AML-193 (cell line): ENCODE measurements around the gene GAGE1.
"Not testable (repeated sequence)": the region's sequence is repeated elsewhere in the genome, so short reads cannot be mapped to it uniquely, and the experiment has no call there.

Experiments used
- DNase-seq, 2 experiments: peaks; one replicate each; lab custom pipeline; 2025; lab: John Stamatoyannopoulos, UW

Gene GAGE1

DNA sequence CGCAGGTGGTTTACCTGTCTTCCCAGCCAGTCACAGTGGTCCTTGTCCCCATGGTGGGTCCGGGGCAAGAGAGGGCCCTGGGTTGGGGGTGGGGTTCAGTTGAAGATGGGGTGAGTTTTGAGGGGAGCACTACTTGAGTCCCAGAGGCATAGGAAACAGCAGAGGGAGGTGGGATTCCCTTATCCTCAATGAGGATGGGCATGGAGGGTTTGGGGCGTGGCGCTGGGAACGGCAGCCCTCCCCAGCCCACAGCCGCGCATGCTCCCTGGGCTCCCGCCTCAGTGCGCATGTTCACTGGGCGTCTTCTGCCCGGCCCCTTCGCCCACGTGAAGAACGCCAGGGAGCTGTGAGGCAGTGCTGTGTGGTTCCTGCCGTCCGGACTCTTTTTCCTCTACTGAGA is at the start of gene GAGE1:
Gene GAGE1, plus strand, starts transcription at position 301 of the 400 bp plus-strand sequence. CDS start 1,155 bp downstream, outside the sequence.
- DNase-seq: not testable (repeated sequence)

DNA sequence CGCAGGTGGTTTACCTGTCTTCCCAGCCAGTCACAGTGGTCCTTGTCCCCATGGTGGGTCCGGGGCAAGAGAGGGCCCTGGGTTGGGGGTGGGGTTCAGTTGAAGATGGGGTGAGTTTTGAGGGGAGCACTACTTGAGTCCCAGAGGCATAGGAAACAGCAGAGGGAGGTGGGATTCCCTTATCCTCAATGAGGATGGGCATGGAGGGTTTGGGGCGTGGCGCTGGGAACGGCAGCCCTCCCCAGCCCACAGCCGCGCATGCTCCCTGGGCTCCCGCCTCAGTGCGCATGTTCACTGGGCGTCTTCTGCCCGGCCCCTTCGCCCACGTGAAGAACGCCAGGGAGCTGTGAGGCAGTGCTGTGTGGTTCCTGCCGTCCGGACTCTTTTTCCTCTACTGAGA is 47.8 kb upstream of the GAGE1 start, which contains the start of gene GAGE12E:
Gene GAGE12E, plus strand, starts transcription at position 301 of the 400 bp plus-strand sequence. CDS start 1,155 bp downstream, outside the sequence.
- not testable (repeated sequence) for DNase-seq

DNA sequence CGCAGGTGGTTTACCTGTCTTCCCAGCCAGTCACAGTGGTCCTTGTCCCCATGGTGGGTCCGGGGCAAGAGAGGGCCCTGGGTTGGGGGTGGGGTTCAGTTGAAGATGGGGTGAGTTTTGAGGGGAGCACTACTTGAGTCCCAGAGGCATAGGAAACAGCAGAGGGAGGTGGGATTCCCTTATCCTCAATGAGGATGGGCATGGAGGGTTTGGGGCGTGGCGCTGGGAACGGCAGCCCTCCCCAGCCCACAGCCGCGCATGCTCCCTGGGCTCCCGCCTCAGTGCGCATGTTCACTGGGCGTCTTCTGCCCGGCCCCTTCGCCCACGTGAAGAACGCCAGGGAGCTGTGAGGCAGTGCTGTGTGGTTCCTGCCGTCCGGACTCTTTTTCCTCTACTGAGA is 38.3 kb upstream of the GAGE1 start, which contains the start of gene GAGE12F:
Gene GAGE12F, plus strand, starts transcription at position 301 of the 400 bp plus-strand sequence. CDS start 1,155 bp downstream, outside the sequence.
- not testable (repeated sequence) for DNase-seq

- DNase-seq: not testable (repeated sequence)
Measured at GRCh38 chrX:49568728-49569127, 30.1 kb upstream of the GAGE1 start.

GRCh38 chrX:49569152-49569551 is 29.7 kb upstream of the GAGE1 start:
- DNase-seq: not testable (repeated sequence)

GRCh38 chrX:49570100-49570499 is 28.7 kb upstream of the GAGE1 start, which contains the start of gene GAGE12G:
GAGE12G (plus strand) TSS chrX:49570400; CDS start chrX:49571555, 1,155 bp downstream.
- DNase-seq: not testable (repeated sequence)

DNA sequence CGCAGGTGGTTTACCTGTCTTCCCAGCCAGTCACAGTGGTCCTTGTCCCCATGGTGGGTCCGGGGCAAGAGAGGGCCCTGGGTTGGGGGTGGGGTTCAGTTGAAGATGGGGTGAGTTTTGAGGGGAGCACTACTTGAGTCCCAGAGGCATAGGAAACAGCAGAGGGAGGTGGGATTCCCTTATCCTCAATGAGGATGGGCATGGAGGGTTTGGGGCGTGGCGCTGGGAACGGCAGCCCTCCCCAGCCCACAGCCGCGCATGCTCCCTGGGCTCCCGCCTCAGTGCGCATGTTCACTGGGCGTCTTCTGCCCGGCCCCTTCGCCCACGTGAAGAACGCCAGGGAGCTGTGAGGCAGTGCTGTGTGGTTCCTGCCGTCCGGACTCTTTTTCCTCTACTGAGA is 19.2 kb upstream of the GAGE1 start, which contains the start of gene GAGE12H:
Gene GAGE12H, plus strand, starts transcription at position 301 of the 400 bp plus-strand sequence. CDS start 1,155 bp downstream, outside the sequence.
- not testable (repeated sequence) for DNase-seq

- DNase-seq: not testable (repeated sequence)
Measured at GRCh38 chrX:49589196-49589595, 9.6 kb upstream of the GAGE1 start, which contains the start of gene GAGE2A. GAGE2A (plus strand) TSS chrX:49589496; CDS start chrX:49590651, 1,155 bp downstream.

DNA sequence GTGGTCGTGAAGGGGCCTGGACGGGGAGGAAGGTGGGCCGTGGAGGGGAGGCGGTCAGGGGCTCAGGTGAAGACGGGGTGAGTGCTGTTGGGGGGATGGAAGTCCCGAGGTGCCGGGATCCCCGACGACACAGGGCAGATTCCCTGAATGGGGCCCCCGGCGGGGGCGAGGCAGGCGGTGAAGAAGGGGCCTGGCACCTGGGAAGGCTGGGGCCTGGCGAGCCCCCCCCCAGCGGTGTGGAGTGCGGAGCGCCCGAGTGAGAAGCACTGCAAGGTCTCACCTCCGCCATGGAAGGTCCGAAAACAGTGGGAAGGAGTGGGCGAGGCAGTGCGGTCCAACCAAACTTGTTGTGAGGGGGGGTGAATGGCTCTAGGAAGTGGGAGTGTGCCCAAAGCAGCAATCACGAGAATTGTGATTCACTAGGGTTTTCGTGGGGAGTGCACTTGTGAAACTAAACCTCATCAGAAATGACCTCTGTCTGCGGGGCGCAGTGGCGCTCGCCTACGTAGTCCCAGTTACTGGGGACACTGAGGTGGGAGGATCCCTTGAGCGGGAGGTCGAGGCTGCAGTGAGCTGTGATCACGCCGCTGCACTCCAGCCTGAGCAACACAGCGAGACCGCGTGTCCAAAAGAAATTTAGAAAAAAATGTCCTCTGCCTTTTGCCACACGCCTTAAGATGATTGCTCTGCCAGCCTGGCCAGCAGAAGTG is 8.9 kb upstream of the GAGE1 start:
- DNase-seq: not testable (repeated sequence)

DNA sequence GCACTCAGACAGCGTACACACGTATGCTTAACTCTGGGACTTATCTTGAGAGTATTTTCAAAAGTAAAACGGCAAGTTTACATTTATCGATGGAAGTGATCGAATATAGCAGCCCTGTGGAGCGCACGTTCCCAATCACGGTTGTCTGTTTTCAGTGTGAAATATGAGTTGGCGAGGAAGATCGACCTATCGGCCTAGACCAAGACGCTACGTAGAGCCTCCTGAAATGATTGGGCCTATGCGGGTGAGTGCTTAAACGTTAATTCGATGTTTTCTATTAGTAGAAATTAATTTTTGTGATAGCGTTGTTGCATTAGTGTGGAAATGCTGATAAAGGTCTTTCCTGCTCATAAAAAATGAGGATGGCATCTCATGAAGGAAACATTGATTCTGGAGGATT is 8.3 kb upstream of the GAGE1 start:
- DNase-seq: not testable (repeated sequence)

DNA sequence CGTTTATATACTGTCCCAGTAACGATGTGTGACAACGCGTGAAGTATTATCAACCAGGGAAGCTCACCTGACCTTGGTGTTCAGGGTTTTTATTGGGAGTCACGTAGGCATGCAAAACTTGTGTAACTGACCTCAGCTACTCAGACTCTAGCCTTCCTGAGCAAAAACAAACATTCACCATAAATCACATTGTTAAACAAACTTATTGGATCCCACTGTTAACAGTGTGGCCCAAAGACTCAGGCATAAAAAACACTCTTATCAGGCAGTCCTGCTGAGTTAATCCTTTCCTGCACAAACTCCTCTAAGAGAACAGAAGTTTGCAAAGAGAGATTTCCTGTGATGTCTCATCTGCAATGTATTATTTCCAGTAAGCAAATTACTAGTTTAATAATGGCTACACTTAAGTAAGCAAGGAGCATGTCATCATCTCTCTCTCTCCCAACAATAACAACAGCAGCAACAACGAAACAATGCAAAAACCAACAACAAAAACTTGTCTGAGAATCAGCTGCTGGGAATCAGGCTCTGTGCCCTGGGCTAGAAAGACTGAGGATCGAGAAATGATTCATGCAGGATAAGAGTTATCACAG is 12.0 kb downstream of the GAGE1 start:
- DNase-seq: no peak

- no peak for DNase-seq
Measured at GRCh38 chrX:49618574-49618973, 19.8 kb downstream of the GAGE1 start.

DNA sequence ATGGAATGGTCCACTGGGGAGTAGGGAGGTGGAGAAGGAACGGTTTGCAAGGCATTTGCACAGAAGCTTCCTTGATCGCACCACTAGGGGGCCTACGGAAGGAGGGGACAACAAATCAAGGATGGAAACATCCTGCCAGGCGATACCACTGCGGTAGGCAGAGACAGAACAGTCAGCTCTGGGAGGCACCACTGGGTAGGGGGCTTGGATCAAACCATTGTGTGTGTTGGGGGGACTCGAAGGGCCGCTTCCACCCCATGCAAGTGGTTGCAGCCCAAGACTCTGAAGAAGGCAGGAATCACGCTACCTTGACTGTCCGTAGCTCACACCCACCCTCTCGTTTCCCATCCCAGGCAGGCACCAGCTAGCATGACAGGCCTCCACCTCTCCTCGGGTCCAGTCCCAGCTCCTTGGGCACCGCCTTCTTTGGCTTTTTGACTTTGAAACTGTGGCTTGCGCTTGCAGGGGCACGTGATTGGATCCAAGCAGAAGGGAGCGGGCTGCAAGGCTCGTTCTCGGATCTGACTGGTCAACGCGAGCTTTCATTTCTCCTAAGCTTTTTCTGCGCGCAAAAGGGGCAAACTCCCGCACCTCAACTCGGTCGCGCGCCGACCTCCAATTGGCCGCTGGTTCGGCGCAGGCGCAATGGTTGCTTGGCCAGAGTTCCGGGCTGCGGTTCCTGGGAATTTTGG is 28.4 kb downstream of the GAGE1 start:
- DNase-seq: no peak

- DNase-seq: no peak
Measured at GRCh38 chrX:49644991-49645637, 46.3 kb downstream of the GAGE1 start.

- DNase-seq: no peak
Measured at GRCh38 chrX:49656533-49656932, 57.7 kb downstream of the GAGE1 start.
